Liver (tissue), 3 donors: ENCODE results near the gene LRRC38.

Experiments used
- RAD21 ChIP-seq, 2 donors: IDR thresholded peaks; 2 replicates each; pipeline ENCODE4 v1.6.1; 2016; ENCODE audit warnings: antibody characterized with exemption in 2 of 2, mild to moderate bottlenecking in 2 of 2
- SP1 ChIP-seq: IDR thresholded peaks from 2 replicates; pipeline ENCODE4 v1.6.1; 2018; ENCODE audit warnings: antibody characterized with exemption, mild to moderate bottlenecking
- TAF1 ChIP-seq: conservative IDR thresholded peaks from 2 replicates; pipeline ENCODE4 v1.6.1; 2016; ENCODE audit warnings: antibody characterized with exemption, mild to moderate bottlenecking
- YY1 ChIP-seq: IDR thresholded peaks from 2 replicates; pipeline ENCODE4 v1.6.1; 2016; ENCODE audit warnings: antibody characterized with exemption, mild to moderate bottlenecking
- TF ChIP-seq, protein P1 (sequence below): fragments of 150-350 bp; IDR thresholded peaks from 2 replicates; pipeline ENCODE4 v1.5.1; 2017; ENCODE audit warnings: improper control_type of control experiment, low read depth, low read length; ENCODE audit not compliant: missing input control
- TF ChIP-seq, protein P2 (sequence below): IDR thresholded peaks from 2 replicates; pipeline ENCODE4 v1.6.1; 2016; ENCODE audit warnings: antibody characterized with exemption
- TF ChIP-seq, protein P3 (sequence below): IDR thresholded peaks from 2 replicates; pipeline ENCODE4 v1.6.1; 2016; ENCODE audit warnings: antibody characterized with exemption
- donor health status: healthy.
- donor health status: healthy.

DNA sequence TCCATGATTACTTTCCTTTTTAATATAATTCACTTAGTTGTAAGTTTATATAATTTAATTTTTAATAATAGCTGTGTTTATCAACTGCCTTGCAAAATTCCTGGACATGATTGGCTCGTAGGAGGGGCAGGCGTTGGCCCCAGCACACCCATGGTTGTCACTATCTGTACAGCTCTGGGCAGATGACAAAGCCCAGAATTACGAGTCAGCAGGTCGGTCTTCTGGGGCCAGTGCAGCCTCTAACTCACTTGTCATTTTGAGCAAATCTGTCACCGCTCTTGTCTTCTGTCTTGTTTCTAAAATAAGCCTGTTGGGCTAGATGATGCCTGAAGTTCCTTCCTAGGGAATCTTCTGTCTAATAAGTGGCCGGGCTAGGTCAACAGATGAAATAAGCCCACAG is 21.4 kb upstream of the LRRC38 start:
- TF ChIP-seq, protein P1, sequence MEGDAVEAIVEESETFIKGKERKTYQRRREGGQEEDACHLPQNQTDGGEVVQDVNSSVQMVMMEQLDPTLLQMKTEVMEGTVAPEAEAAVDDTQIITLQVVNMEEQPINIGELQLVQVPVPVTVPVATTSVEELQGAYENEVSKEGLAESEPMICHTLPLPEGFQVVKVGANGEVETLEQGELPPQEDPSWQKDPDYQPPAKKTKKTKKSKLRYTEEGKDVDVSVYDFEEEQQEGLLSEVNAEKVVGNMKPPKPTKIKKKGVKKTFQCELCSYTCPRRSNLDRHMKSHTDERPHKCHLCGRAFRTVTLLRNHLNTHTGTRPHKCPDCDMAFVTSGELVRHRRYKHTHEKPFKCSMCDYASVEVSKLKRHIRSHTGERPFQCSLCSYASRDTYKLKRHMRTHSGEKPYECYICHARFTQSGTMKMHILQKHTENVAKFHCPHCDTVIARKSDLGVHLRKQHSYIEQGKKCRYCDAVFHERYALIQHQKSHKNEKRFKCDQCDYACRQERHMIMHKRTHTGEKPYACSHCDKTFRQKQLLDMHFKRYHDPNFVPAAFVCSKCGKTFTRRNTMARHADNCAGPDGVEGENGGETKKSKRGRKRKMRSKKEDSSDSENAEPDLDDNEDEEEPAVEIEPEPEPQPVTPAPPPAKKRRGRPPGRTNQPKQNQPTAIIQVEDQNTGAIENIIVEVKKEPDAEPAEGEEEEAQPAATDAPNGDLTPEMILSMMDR, result no peak
- TF ChIP-seq TAF1 (no peak), YY1 (no peak), SP1 (no peak), RAD21 (IDR thresholded peaks at IDR 0.05) (no peak)
- TF ChIP-seq, protein P2, sequence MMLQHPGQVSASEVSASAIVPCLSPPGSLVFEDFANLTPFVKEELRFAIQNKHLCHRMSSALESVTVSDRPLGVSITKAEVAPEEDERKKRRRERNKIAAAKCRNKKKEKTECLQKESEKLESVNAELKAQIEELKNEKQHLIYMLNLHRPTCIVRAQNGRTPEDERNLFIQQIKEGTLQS, result no peak
- TF ChIP-seq, protein P3, sequence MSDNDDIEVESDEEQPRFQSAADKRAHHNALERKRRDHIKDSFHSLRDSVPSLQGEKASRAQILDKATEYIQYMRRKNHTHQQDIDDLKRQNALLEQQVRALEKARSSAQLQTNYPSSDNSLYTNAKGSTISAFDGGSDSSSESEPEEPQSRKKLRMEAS, result no peak
